Epithelial cell of proximal tubule (primary cell): ENCODE data around the gene MPPED1. TPM values are rescaled to one million over a fixed set of nuclear protein-coding genes. Genes with fewer than 3 reads are reported as not detected.

ENCODE experiments used
- DNase-seq: peaks from one replicate; pipeline ENCODE4 v3.0.0-alpha.2; 2011; ENCODE audit warnings: low read depth
- H3K4me3 ChIP-seq: 2 replicates; pipeline ENCODE4 v1.5.1; 2011; ENCODE audit warnings: low read depth, mild to moderate bottlenecking, low read length
- total RNA-seq: library from RNA; depleted of rRNA; stranded (reverse); fragments of >200 nt; gene quantifications from 2 replicates; pipeline ENCODE4 v1.2.3, GENCODE V29; 2015
- TF ChIP-seq, protein P1 (sequence below): conservative IDR thresholded peaks from 2 replicates; pipeline ENCODE4 v1.5.1; 2012; ENCODE audit warnings: low read depth, mild to moderate bottlenecking, low read length

The MPPED1 gene
- total RNA-seq, 1 donor from 2014 or later: not detected

- H3K4me3 ChIP-seq: no peak overlapping the region
- no peak for DNase-seq
- TF ChIP-seq, protein P1, sequence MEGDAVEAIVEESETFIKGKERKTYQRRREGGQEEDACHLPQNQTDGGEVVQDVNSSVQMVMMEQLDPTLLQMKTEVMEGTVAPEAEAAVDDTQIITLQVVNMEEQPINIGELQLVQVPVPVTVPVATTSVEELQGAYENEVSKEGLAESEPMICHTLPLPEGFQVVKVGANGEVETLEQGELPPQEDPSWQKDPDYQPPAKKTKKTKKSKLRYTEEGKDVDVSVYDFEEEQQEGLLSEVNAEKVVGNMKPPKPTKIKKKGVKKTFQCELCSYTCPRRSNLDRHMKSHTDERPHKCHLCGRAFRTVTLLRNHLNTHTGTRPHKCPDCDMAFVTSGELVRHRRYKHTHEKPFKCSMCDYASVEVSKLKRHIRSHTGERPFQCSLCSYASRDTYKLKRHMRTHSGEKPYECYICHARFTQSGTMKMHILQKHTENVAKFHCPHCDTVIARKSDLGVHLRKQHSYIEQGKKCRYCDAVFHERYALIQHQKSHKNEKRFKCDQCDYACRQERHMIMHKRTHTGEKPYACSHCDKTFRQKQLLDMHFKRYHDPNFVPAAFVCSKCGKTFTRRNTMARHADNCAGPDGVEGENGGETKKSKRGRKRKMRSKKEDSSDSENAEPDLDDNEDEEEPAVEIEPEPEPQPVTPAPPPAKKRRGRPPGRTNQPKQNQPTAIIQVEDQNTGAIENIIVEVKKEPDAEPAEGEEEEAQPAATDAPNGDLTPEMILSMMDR: no peak
Measured at GRCh38 chr22:43402128-43402527, 9.7 kb upstream of the MPPED1 start.

DNA sequence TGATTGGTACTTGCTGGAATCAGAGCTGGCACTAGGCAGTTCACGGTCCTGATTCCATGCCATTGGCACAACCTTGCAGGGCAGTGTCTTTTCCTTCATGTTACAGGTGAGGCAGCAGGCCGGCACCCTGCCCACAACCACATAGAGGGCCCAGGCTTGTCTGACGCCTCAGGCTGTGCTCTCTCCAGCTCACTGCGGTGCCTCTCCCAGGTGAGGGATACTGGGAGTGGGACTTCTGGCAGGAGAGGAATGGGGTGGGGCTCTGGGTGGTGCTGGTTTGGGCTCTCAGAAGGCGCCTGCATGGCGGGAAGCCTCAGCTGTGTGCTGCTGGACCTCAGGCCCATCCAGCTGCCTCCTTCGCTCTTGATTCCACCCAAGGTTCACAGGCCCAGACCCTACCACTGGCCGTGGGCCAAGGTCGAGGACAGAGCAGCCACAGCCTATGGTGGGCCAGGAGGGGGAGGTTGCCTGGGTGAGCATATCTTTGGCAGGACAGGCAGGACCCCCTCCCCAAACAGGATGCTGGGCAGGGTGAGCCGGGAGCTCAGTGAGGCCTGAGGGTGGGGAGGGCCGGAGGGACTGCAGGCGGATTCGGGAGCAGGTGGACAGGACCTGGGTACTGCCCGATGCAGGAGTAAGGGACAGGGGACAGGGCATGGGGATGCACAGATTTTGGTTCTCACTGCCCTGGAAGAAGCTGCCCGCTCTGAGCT lies 7.0 kb upstream of the MPPED1 start:
- no peak overlapping the region for H3K4me3 ChIP-seq
- no peak for DNase-seq
- TF ChIP-seq, protein P1: no peak

- TF ChIP-seq, protein P1: no peak
- DNase-seq: no peak
- H3K4me3 ChIP-seq: no peak overlapping the region
Measured at GRCh38 chr22:43406186-43406790, 5.5 kb upstream of the MPPED1 start.

GRCh38 chr22:43407591-43407990 lies 4.2 kb upstream of the MPPED1 start:
- DNase-seq: no peak
- no peak overlapping the region for H3K4me3 ChIP-seq
- TF ChIP-seq, protein P1: no peak

GRCh38 chr22:43408009-43408408 lies 3.8 kb upstream of the MPPED1 start:
- DNase-seq: no peak

DNA sequence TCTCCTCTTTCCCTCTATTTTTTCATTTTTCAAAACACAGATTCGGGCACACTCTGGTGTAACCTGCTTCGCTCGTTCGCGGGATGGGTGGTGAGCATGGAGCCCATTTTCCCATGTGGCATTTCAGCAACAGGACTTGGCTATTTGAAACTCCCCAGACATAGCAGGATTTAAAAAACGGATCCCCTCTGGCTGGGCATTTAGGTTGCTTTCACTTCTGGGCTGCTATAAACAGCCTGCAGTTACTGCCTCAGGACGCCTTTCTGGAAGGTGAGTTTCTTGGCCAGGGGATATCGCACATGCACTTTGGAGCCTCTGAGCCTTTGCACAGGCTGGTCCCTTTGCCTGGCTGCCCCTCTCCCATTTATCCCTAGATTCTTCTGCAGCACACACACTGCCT lies 2.8 kb upstream of the MPPED1 start:
- DNase-seq: no peak
- H3K4me3 ChIP-seq: no peak overlapping the region
- TF ChIP-seq, protein P1: no peak

More at GRCh38 chr22:43408009-43408408, 3.8 kb upstream of the MPPED1 start:
- no peak overlapping the region for H3K4me3 ChIP-seq
- TF ChIP-seq, protein P1: no peak

DNA sequence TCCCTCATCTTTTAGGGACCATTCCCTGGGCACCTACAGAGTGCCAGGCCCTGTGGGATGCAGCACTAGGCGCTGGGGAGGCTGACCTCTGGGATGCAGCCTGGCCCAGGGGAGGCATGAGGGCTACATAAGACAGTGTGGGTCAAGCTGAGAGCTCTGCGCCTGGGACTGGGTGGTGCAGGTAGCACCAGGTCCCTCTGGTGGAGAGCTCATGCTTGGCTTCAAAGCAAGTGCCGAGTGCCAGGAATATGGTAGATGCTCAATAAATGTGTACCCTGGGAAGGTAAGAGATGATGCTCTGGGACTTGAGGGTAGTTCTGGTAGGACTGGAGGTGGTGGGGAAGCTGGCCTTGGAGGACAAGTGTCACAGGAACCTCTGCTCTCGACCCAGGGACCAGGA lies 2.0 kb upstream of the MPPED1 start:
- no peak overlapping the region for H3K4me3 ChIP-seq

More for the DNA sequence above, 2.0 kb upstream of the MPPED1 start:
- TF ChIP-seq, protein P1: no peak
- DNase-seq: no peak
